ENCODE data around the gene DACT3. TPM values are rescaled to one million over a fixed set of nuclear protein-coding genes. Genes with fewer than 3 reads are reported as not detected.

The DACT3 gene
- total RNA-seq, 1 experiment from 2014 or later: not detected

GRCh38 chr19:46668662-46669061, 7.7 kb upstream of the DACT3 start:
- no peak for DNase-seq (ENCODE audit: extremely low read depth, low read depth)

- DNase-seq (ENCODE audit: extremely low read depth, low read depth): no peak
These were observed 4.1 kb upstream of the DACT3 start for GRCh38 chr19:46665072-46665471.

- peak; percentile 72 for DNase-seq (ENCODE audit: extremely low read depth, low read depth)
These were observed 982 bp upstream of the DACT3 start for GRCh38 chr19:46661735-46662592.

- no peak for DNase-seq (ENCODE audit: extremely low read depth, low read depth)
These were observed 397 bp downstream of the DACT3 start for GRCh38 chr19:46660551-46661019.

- DNase-seq (ENCODE audit: extremely low read depth, low read depth): no peak
These were observed 919 bp downstream of the DACT3 start for GRCh38 chr19:46660008-46660517.

GRCh38 chr19:46659151-46660007, 1.6 kb downstream of the DACT3 start:
- no peak for DNase-seq (ENCODE audit: extremely low read depth, low read depth)

- no peak for DNase-seq (ENCODE audit: extremely low read depth, low read depth)
These were observed 4.4 kb downstream of the DACT3 start for GRCh38 chr19:46656541-46656940.

- DNase-seq (ENCODE audit: extremely low read depth, low read depth): no peak
These were observed 6.3 kb downstream of the DACT3 start for GRCh38 chr19:46654621-46655152.

GRCh38 chr19:46650445-46650844, 10.5 kb downstream of the DACT3 start:
- no peak for DNase-seq (ENCODE audit: extremely low read depth, low read depth)

GRCh38 chr19:46648961-46649960, 11.7 kb downstream of the DACT3 start:
- DNase-seq (ENCODE audit: extremely low read depth, low read depth): no peak

- DNase-seq (ENCODE audit: extremely low read depth, low read depth): no peak
These were observed 12.7 kb downstream of the DACT3 start for GRCh38 chr19:46648060-46648960.

- DNase-seq (ENCODE audit: extremely low read depth, low read depth): no peak
These were observed 14.6 kb downstream of the DACT3 start for GRCh38 chr19:46646402-46646801.

- no peak for DNase-seq (ENCODE audit: extremely low read depth, low read depth)
These were observed 16.3 kb downstream of the DACT3 start for GRCh38 chr19:46644720-46645119.

GRCh38 chr19:46640656-46641055, 20.3 kb downstream of the DACT3 start:
- no peak for DNase-seq (ENCODE audit: extremely low read depth, low read depth)

GRCh38 chr19:46639358-46640182, 21.4 kb downstream of the DACT3 start:
- no peak for DNase-seq (ENCODE audit: extremely low read depth, low read depth)

GRCh38 chr19:46637224-46637623, 23.8 kb downstream of the DACT3 start:
- DNase-seq (ENCODE audit: extremely low read depth, low read depth): no peak

- no peak for DNase-seq (ENCODE audit: extremely low read depth, low read depth)
These were observed 24.8 kb downstream of the DACT3 start, which contains the start of gene GNG8 for GRCh38 chr19:46635920-46636761. TSS of gene GNG8 (minus strand) at chr19:46636202. CDS start at chr19:46634682, 1,520 bp downstream.

All from NCI-H460 (cell line).